BLaER1 (cell line): ENCODE results near the gene C1QTNF2.

Source experiments
- H3K27ac ChIP-seq: shearing (Covaris generic); formaldehyde crosslinking; 2 replicates; pipeline ENCODE4 v1.8.1; 2022
- H3K27me3 ChIP-seq: shearing (Covaris generic); formaldehyde crosslinking; 2 replicates; pipeline ENCODE4 v1.8.1; 2022
- H3K36me3 ChIP-seq: shearing (Covaris generic); formaldehyde crosslinking; 2 replicates; pipeline ENCODE4 v1.8.1; 2022
- H3K4me1 ChIP-seq: shearing (Covaris generic); formaldehyde crosslinking; 2 replicates; pipeline ENCODE4 v1.8.1; 2022
- H3K4me2 ChIP-seq: shearing (Covaris generic); formaldehyde crosslinking; 2 replicates; pipeline ENCODE4 v1.8.1; 2022
- H3K4me3 ChIP-seq: shearing (Covaris generic); formaldehyde crosslinking; 2 replicates; pipeline ENCODE4 v1.8.1; 2022
- H3K9ac ChIP-seq: shearing (Covaris generic); formaldehyde crosslinking; 2 replicates; pipeline ENCODE4 v1.8.1; 2022
- H3K9me3 ChIP-seq: shearing (Covaris generic); formaldehyde crosslinking; 2 replicates; pipeline ENCODE4 v1.8.1; 2022
- H4K20me1 ChIP-seq: shearing (Covaris generic); formaldehyde crosslinking; 2 replicates; pipeline ENCODE4 v1.8.1; 2022
- Cebpa-rat ChIP-seq: shearing (Covaris generic); IDR thresholded peaks from 2 replicates; pipeline ENCODE4 v1.8.1; 2022

C1QTNF2 gene

GRCh38 chr5:160359816-160360215, 10.6 kb downstream of the C1QTNF2 start:
- no peaks in the 10 kb centered on the region for H3K36me3 ChIP-seq
- H3K27me3 ChIP-seq: no peaks in the 10 kb centered on the region
- no peak for TF ChIP-seq Cebpa-rat
- H3K4me3 ChIP-seq: no peak overlapping the region
- no peak overlapping the region for H3K27ac ChIP-seq
- no peaks in the 10 kb centered on the region for H4K20me1 ChIP-seq
- no peaks in the 10 kb centered on the region for H3K9me3 ChIP-seq
- no peak overlapping the region for H3K4me2 ChIP-seq
- H3K9ac ChIP-seq: no peak overlapping the region
- H3K4me1 ChIP-seq: no peaks in the 10 kb centered on the region

GRCh38 chr5:160359242-160359641, 11.2 kb downstream of the C1QTNF2 start:
- Histone ChIP-seq H3K9ac (no peak overlapping the region), H3K4me2 (no peak overlapping the region), H3K9me3 (no peaks in the 10 kb centered on the region), H3K27me3 (no peaks in the 10 kb centered on the region), H3K27ac (no peak overlapping the region), H3K4me1 (no peaks in the 10 kb centered on the region), H3K4me3 (no peak overlapping the region), H3K36me3 (no peaks in the 10 kb centered on the region), H4K20me1 (no peaks in the 10 kb centered on the region)
- TF ChIP-seq Cebpa-rat: no peak

GRCh38 chr5:160357861-160358411, 12.5 kb downstream of the C1QTNF2 start:
- Histone ChIP-seq H3K36me3 (no peaks in the 10 kb centered on the region), H3K9ac (no peak overlapping the region), H3K4me3 (no peak overlapping the region), H3K4me2 (no peak overlapping the region), H3K9me3 (no peaks in the 10 kb centered on the region), H3K27me3 (no peaks in the 10 kb centered on the region), H3K27ac (no peak overlapping the region), H3K4me1 (no peaks in the 10 kb centered on the region), H4K20me1 (no peaks in the 10 kb centered on the region)
- TF ChIP-seq Cebpa-rat: no peak

GRCh38 chr5:160357394-160357793, 13.0 kb downstream of the C1QTNF2 start:
- Histone ChIP-seq H3K27me3 (no peaks in the 10 kb centered on the region), H3K9ac (no peak overlapping the region), H3K4me2 (no peak overlapping the region), H4K20me1 (no peaks in the 10 kb centered on the region), H3K27ac (no peak overlapping the region), H3K4me3 (no peak overlapping the region), H3K9me3 (no peaks in the 10 kb centered on the region), H3K4me1 (no peaks in the 10 kb centered on the region), H3K36me3 (no peaks in the 10 kb centered on the region)
- TF ChIP-seq Cebpa-rat: no peak

GRCh38 chr5:160356550-160357347, 13.7 kb downstream of the C1QTNF2 start:
- Histone ChIP-seq H3K27me3 (no peaks in the 10 kb centered on the region), H4K20me1 (no peaks in the 10 kb centered on the region), H3K9ac (no peak overlapping the region), H3K36me3 (no peaks in the 10 kb centered on the region), H3K27ac (no peak overlapping the region), H3K9me3 (no peaks in the 10 kb centered on the region), H3K4me2 (no peak overlapping the region), H3K4me1 (no peaks in the 10 kb centered on the region), H3K4me3 (no peak overlapping the region)
- TF ChIP-seq Cebpa-rat: no peak

GRCh38 chr5:160354666-160355065, 15.8 kb downstream of the C1QTNF2 start:
- H3K27me3 ChIP-seq: no peaks in the 10 kb centered on the region
- no peak overlapping the region for H3K4me2 ChIP-seq
- no peaks in the 10 kb centered on the region for H4K20me1 ChIP-seq
- no peak for TF ChIP-seq Cebpa-rat
- no peaks in the 10 kb centered on the region for H3K4me1 ChIP-seq
- H3K36me3 ChIP-seq: no peaks in the 10 kb centered on the region
- no peak overlapping the region for H3K4me3 ChIP-seq
- H3K9ac ChIP-seq: no peak overlapping the region
- H3K9me3 ChIP-seq: no peaks in the 10 kb centered on the region
- no peak overlapping the region for H3K27ac ChIP-seq

- Histone ChIP-seq H3K9ac (no peak overlapping the region), H3K27ac (no peak overlapping the region), H4K20me1 (no peaks in the 10 kb centered on the region), H3K4me1 (no peaks in the 10 kb centered on the region), H3K36me3 (no peaks in the 10 kb centered on the region), H3K4me2 (no peak overlapping the region), H3K27me3 (no peaks in the 10 kb centered on the region), H3K4me3 (no peak overlapping the region), H3K9me3 (no peaks in the 10 kb centered on the region)
- TF ChIP-seq Cebpa-rat: no peak
Observed at GRCh38 chr5:160353379-160353778, 17.0 kb downstream of the C1QTNF2 start.

- no peaks in the 10 kb centered on the region for H3K4me1 ChIP-seq
- no peaks in the 10 kb centered on the region for H3K36me3 ChIP-seq
- H3K27me3 ChIP-seq: no peaks in the 10 kb centered on the region
- no peak overlapping the region for H3K27ac ChIP-seq
- H3K9ac ChIP-seq: no peak overlapping the region
- no peak overlapping the region for H3K4me2 ChIP-seq
- no peak overlapping the region for H3K4me3 ChIP-seq
- no peaks in the 10 kb centered on the region for H3K9me3 ChIP-seq
- no peak for TF ChIP-seq Cebpa-rat
- H4K20me1 ChIP-seq: no peaks in the 10 kb centered on the region
Observed at GRCh38 chr5:160352308-160352707, 18.1 kb downstream of the C1QTNF2 start.

- Histone ChIP-seq H3K4me1 (0 out of 2 replicates have a peak, but pooled peaks cover 2% of the 10 kb centered on the region), H3K9me3 (no peaks in the 10 kb centered on the region), H3K27me3 (no peaks in the 10 kb centered on the region), H3K4me2 (no peak overlapping the region), H3K36me3 (no peaks in the 10 kb centered on the region), H4K20me1 (no peaks in the 10 kb centered on the region), H3K27ac (no peak overlapping the region), H3K9ac (no peak overlapping the region), H3K4me3 (no peak overlapping the region)
- TF ChIP-seq Cebpa-rat: no peak
Observed at GRCh38 chr5:160349935-160350303, 20.5 kb downstream of the C1QTNF2 start.

- H3K9me3 ChIP-seq: no peaks in the 10 kb centered on the region
- no peak overlapping the region for H3K9ac ChIP-seq
- no peak overlapping the region for H3K4me2 ChIP-seq
- no peak overlapping the region for H3K27ac ChIP-seq
- H3K27me3 ChIP-seq: no peaks in the 10 kb centered on the region
- no peaks in the 10 kb centered on the region for H4K20me1 ChIP-seq
- H3K4me1 ChIP-seq: 0 out of 2 replicates have a peak, but pooled peaks cover 3% of the 10 kb centered on the region
- no peak for TF ChIP-seq Cebpa-rat
- no peaks in the 10 kb centered on the region for H3K36me3 ChIP-seq
- H3K4me3 ChIP-seq: no peak overlapping the region
Observed at GRCh38 chr5:160349249-160349934, 21.0 kb downstream of the C1QTNF2 start.
